ENCODE measurements around the gene SPINK1. TPM values are rescaled to one million over a fixed set of nuclear protein-coding genes. Genes with fewer than 3 reads are reported as not detected.
A peak's percentile ranks its signal among the peaks of the same experiment; 100 is the strongest.

SPINK1 gene
- total and polyA plus RNA-seq, 7 experiments from 2014 or later = not detected

DNA sequence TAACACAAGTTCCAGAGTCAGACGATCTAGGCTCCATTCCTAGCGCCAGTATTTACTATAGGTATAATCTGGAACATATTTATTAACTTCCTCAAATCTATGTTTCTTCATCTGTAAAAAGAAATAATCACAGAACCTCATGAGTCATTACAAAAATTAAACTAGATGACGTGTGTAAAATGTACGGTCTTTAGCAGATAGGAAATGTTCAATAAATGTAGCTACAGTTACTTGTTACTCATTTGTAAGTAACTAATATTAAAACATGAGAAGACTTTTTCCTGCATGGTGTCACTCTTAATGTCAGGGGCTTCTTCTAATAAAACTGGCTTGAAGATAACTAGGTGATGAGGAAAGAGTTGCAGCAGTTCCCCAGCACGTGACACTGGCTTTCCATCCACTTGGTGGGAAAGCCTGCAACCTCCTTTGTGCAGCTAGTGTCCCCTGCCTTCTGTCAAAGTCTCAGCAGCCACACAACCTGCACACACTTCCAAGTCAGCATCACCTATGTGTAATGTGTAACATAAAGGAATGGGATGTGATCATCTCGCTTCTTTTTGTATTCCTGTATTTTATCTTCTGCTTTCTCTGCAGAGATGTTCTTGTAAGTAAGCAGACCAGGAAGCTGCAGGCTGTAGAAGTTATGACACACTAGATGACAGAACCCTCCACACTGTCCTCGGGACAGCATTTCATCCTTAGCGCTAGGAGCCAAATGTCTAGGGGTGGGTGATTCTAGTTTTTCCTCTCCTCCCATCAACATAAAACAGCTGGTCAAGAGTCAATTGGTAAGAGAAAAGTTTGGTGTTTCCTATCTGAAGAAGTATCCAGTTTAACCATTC lies 47.1 kb downstream of the SPINK1 start:
- no peak overlapping the region for H3K4me3 Mint-ChIP-seq
- Histone ChIP-seq H3K27me3 (ENCODE audit: control insufficient read depth in 2 of 2, insufficient read depth in 2 of 2, low read length in 2 of 2) (no peaks in the 10 kb centered on the region), H3K4me1 (ENCODE audit: control insufficient read depth in 2 of 2, insufficient read depth in 2 of 2, low read length in 2 of 2) (peaks cover 0 to 15% of the 10 kb centered on the region in 2 donors), H3K9me3 (ENCODE audit: control insufficient read depth in 2 of 3, low read length in 3 of 3) (no peaks in the 10 kb centered on the region), H3K36me3 (ENCODE audit: control insufficient read depth in 2 of 3, insufficient read depth in 3 of 3, low read length in 3 of 3) (no peaks in the 10 kb centered on the region), H3K27ac (ENCODE audit: low read depth, low read length) (no peak overlapping the region), H3K4me3 (ENCODE audit: low read length) (no peak overlapping the region)
- DNase-seq (no peak), ATAC-seq (no peak)
- intact Hi-C loops (cut with micrococcal nuclease) = loop anchor here in 1 of 2 donors (5.0 kb wide), 1 partner anchor 38 kb away; no protein-coding TSS in a partner anchor
- no peaks in the 10 kb centered on the region for H3K9me3 Mint-ChIP-seq
- H3K4me1 Mint-ChIP-seq = peaks cover 6 to 27% (median 15%) of the 10 kb centered on the region in 7 donors
- peak overlapping the region in 2 of 9 donors; percentile 32 to 71 for H3K27ac Mint-ChIP-seq
- H3K27me3 Mint-ChIP-seq = peaks cover 0 to 22% (median 4%) of the 10 kb centered on the region in 5 donors
- ChIA-PET CTCF (no interaction called here), POLR2A (no interaction called here)
- H3K36me3 Mint-ChIP-seq = no peaks in the 10 kb centered on the region

DNA sequence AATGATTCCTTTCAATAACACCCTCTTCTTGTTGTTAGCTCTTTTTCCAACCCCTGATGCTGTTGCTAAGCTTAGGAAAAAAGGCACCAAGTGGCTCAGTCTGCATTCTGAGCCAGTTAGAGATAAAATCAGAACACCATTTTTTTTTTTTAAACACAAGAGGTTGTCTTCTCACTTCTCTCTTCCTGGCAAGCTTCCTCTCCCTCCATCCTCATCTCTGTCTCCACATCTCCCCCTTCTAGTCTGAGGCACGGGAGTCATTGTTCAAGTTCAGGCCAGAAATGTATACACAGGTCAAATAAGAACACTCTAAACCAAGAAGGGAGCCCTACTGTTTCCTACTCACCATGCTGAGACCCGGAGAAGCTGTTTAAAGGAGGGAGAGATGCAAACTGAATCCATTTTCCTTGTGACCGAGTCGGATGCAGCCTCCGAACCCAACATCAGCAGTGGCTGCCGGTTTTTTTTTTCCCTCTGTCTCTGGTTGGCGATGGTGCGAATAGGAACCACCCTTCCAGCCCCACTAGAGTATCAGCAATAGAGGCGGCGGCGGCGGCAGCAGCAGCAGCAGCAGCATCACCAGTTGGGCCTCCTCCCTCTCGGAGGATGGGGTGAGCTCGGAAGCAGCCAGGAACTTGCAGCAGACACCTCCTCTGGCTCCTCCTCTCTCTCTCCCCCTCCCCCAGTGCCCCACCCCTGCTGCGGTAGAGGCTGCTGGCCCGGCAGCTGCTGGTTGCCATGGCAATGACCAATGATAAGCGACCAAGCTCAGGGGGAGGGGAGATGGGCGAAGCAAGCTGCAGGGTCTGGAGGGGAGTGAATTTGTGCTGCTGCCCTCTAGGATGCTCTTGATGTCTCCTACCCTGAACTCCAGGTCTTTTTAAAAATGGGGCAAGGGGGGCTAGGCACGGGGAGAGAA lies 49.1 kb downstream of the SPINK1 start, which contains the start of gene JAKMIP2:
TSS of gene JAKMIP2 (minus strand) at position 619 of the 919 bp plus-strand sequence. CDS start 110,922 bp downstream, outside the sequence.
- Mint-ChIP-seq H3K4me1 (peaks cover 6 to 27% (median 16%) of the 10 kb centered on the region in 7 donors), H3K9me3 (peaks cover 0 to under 1% (median 0%) of the 10 kb centered on the region in 11 donors), H3K27ac (peak within 1 kb of the TSS in 8 of 9 donors; percentile 3 to 94 (median 87)), H3K4me3 (peak within 1 kb of the TSS; percentile 27 to 93 (median 83)), H3K27me3 (peaks cover 0 to 22% (median 4%) of the 10 kb centered on the region in 5 donors), H3K36me3 (no peaks in the 10 kb centered on the region)
- intact Hi-C loops (cut with micrococcal nuclease) = loop anchor here in 1 of 2 donors (1.0 to 5.0 kb wide), 2 partner anchors 40 to 601 kb away; partner anchors contain the start of gene FBXO38
- POLR2A ChIA-PET = no interaction called here
- Histone ChIP-seq H3K27me3 (ENCODE audit: control insufficient read depth in 2 of 2, insufficient read depth in 2 of 2, low read length in 2 of 2) (no peaks in the 10 kb centered on the region), H3K4me3 (ENCODE audit: low read length) (peak within 1 kb of the TSS; percentile 57), H3K27ac (ENCODE audit: low read depth, low read length) (peak within 1 kb of the TSS; percentile 19), H3K36me3 (ENCODE audit: control insufficient read depth in 2 of 3, insufficient read depth in 3 of 3, low read length in 3 of 3) (no peaks in the 10 kb centered on the region), H3K9me3 (ENCODE audit: control insufficient read depth in 2 of 3, low read length in 3 of 3) (no peaks in the 10 kb centered on the region), H3K4me1 (ENCODE audit: control insufficient read depth in 2 of 2, insufficient read depth in 2 of 2, low read length in 2 of 2) (peaks cover 0 to 15% of the 10 kb centered on the region in 2 donors)
- CTCF ChIA-PET = no interaction called here
- peak; percentile 95 for ATAC-seq
- DNase-seq = peak; percentile 10 to 91 (median 72)

DNA sequence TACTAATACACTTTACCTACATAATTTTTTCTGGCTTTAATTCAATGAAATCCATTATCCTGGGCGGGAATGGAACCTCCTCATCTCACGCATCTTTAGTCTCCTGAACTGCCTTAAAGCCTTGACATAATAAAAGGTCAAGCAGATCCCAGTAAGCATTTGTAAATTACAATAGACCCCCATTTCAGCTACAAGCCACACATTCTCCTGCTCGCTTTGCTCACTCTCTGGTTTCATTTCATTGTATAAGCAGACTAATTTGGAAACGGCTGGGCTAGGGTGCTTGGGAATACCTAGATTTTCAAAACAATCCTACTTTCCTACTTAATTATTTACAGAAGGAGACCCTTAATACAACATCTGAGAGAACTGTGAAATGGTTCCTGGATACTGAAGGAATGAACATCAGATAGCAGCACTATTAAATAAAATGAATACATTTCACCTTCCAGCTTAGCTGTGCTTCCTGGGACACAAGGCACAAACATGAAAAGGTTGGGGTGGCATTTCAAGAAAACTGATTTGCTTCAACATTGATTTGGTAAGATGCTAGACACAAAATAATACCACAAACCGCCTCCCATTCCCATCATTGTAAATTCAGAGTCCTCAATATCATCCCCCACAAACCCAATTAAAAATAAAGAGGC lies 50.4 kb downstream of the SPINK1 start:
- Mint-ChIP-seq H3K4me1 (peaks cover 6 to 27% (median 16%) of the 10 kb centered on the region in 7 donors), H3K9me3 (peaks cover 0 to 10% (median 0%) of the 10 kb centered on the region in 11 donors), H3K36me3 (peaks cover 0 to 8% (median 0%) of the 10 kb centered on the region in 5 donors), H3K27ac (peak overlapping the region in 2 of 9 donors; percentile 14 to 88), H3K4me3 (peak overlapping the region in 4 of 10 donors; percentile 5 to 70 (median 51)), H3K27me3 (peaks cover 0 to 16% (median 4%) of the 10 kb centered on the region in 5 donors)
- POLR2A ChIA-PET = no interaction called here
- DNase-seq (no peak), ATAC-seq (no peak)
- Histone ChIP-seq H3K36me3 (ENCODE audit: control insufficient read depth in 2 of 3, insufficient read depth in 3 of 3, low read length in 3 of 3) (no peaks in the 10 kb centered on the region), H3K9me3 (ENCODE audit: control insufficient read depth in 2 of 3, low read length in 3 of 3) (no peaks in the 10 kb centered on the region), H3K4me1 (ENCODE audit: control insufficient read depth in 2 of 2, insufficient read depth in 2 of 2, low read length in 2 of 2) (peaks cover 0 to 15% of the 10 kb centered on the region in 2 donors), H3K27ac (ENCODE audit: low read depth, low read length) (no peak overlapping the region), H3K27me3 (ENCODE audit: control insufficient read depth in 2 of 2, insufficient read depth in 2 of 2, low read length in 2 of 2) (no peaks in the 10 kb centered on the region), H3K4me3 (ENCODE audit: low read length) (no peak overlapping the region)
- intact Hi-C loops (cut with micrococcal nuclease) = loop anchor here in 1 of 2 donors (5.0 kb wide), 1 partner anchor 41 kb away; no protein-coding TSS in a partner anchor
- CTCF ChIA-PET = no interaction called here

DNA sequence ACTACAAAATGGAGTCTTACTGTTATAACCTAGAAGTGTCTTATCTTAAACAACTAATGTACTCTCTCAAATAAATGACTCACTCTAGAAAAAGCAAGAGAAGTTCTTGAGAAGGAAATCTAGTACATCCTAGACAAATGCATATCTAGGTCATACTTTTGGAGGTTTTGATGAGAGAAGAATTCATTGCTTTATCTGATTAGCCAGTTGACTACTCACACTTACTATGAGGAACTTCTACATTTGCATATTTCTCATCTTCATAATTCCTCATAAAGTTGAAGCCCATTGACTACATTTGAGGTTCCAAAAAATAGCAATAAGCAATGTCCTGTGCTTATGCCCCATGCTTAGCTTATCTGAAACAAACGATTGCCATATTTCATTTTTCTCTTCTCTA lies 51.8 kb downstream of the SPINK1 start:
- Histone ChIP-seq H3K27ac (ENCODE audit: low read depth, low read length) (no peak overlapping the region), H3K36me3 (ENCODE audit: control insufficient read depth in 2 of 3, insufficient read depth in 3 of 3, low read length in 3 of 3) (no peaks in the 10 kb centered on the region), H3K4me1 (ENCODE audit: control insufficient read depth in 2 of 2, insufficient read depth in 2 of 2, low read length in 2 of 2) (peaks cover 0 to 15% of the 10 kb centered on the region in 2 donors), H3K27me3 (ENCODE audit: control insufficient read depth in 2 of 2, insufficient read depth in 2 of 2, low read length in 2 of 2) (no peaks in the 10 kb centered on the region), H3K9me3 (ENCODE audit: control insufficient read depth in 2 of 3, low read length in 3 of 3) (no peaks in the 10 kb centered on the region), H3K4me3 (ENCODE audit: low read length) (no peak overlapping the region)
- DNase-seq (no peak), ATAC-seq (no peak)
- Mint-ChIP-seq H3K4me1 (peaks cover 6 to 27% (median 16%) of the 10 kb centered on the region in 7 donors), H3K9me3 (peaks cover 0 to 11% (median 0%) of the 10 kb centered on the region in 11 donors), H3K27ac (peak overlapping the region in 1 of 9 donors; percentile 88), H3K4me3 (no peak overlapping the region), H3K27me3 (peaks cover 0 to 11% (median 4%) of the 10 kb centered on the region in 5 donors), H3K36me3 (peaks cover 0 to 11% (median 0%) of the 10 kb centered on the region in 5 donors)
- intact Hi-C loops (cut with micrococcal nuclease) = loop anchor here in 1 of 2 donors (5.0 kb wide), 1 partner anchor 43 kb away; no protein-coding TSS in a partner anchor
- ChIA-PET CTCF (no interaction called here), POLR2A (no interaction called here)

DNA sequence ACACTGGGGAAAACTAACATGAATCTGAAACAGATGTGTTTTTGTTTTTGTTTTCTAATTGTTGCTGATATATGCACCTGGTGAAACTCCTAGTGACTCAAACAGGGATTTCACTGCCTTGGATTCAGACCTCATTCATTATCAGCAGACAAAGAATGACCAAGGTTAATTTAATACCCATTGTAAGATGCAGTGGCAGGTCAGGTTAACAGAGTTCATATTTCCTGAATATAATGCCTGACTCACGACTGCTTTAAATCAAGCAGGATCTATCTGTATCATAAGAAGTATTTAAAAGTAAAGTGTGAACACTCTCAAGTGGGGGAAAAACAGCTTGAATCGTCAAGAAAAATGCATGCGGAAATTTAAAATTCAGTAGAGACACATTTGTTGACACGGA lies 54.5 kb downstream of the SPINK1 start:
- POLR2A ChIA-PET = no interaction called here

More for the DNA sequence above, 54.5 kb downstream of the SPINK1 start:
- no peak for ATAC-seq
- CTCF ChIA-PET = interaction anchor here (0.7 kb wide), 1 partner anchor 104 kb away, joined by 4 read pairs; no protein-coding TSS in a partner anchor
- Mint-ChIP-seq H3K36me3 (peaks cover 0 to 11% (median 0%) of the 10 kb centered on the region in 5 donors), H3K4me1 (peaks cover under 1 to 19% (median 8%) of the 10 kb centered on the region in 7 donors), H3K27me3 (peaks cover 0 to 6% (median 0%) of the 10 kb centered on the region in 5 donors), H3K27ac (no peak overlapping the region), H3K4me3 (no peak overlapping the region), H3K9me3 (peaks cover 0 to 11% (median 0%) of the 10 kb centered on the region in 11 donors)
- intact Hi-C loops (cut with micrococcal nuclease) = no loop called here
- Histone ChIP-seq H3K36me3 (ENCODE audit: control insufficient read depth in 2 of 3, insufficient read depth in 3 of 3, low read length in 3 of 3) (no peaks in the 10 kb centered on the region), H3K4me1 (ENCODE audit: control insufficient read depth in 2 of 2, insufficient read depth in 2 of 2, low read length in 2 of 2) (peaks cover 0 to 15% of the 10 kb centered on the region in 2 donors), H3K27me3 (ENCODE audit: control insufficient read depth in 2 of 2, insufficient read depth in 2 of 2, low read length in 2 of 2) (no peaks in the 10 kb centered on the region), H3K9me3 (ENCODE audit: control insufficient read depth in 2 of 3, low read length in 3 of 3) (no peaks in the 10 kb centered on the region), H3K4me3 (ENCODE audit: low read length) (no peak overlapping the region), H3K27ac (ENCODE audit: low read depth, low read length) (no peak overlapping the region)
- no peak for DNase-seq

Measured in naive thymus-derived CD4-positive, alpha-beta T cell (primary cell).